Right kidney (tissue), 1 donor: ENCODE results near the gene LRRK1.

Experiments
- DNase-seq: peaks from one replicate; pipeline ENCODE4 v3.0.0-alpha.2; 2016

LRRK1 gene

GRCh38 chr15:100890051-100890720 is 29.0 kb upstream of the LRRK1 start:
- DNase-seq: no peak

- no peak for DNase-seq
These were observed 28.3 kb upstream of the LRRK1 start for GRCh38 chr15:100890850-100891249.

- DNase-seq: no peak
These were observed 27.7 kb upstream of the LRRK1 start for GRCh38 chr15:100891307-100892012.

- DNase-seq: no peak
These were observed 27.2 kb upstream of the LRRK1 start for GRCh38 chr15:100892013-100892355.

- DNase-seq: no peak
These were observed 25.7 kb upstream of the LRRK1 start for GRCh38 chr15:100893261-100893963.

- DNase-seq: no peak
These were observed 25.2 kb upstream of the LRRK1 start for GRCh38 chr15:100893964-100894295.

GRCh38 chr15:100895721-100896120 is 23.4 kb upstream of the LRRK1 start:
- DNase-seq: no peak

- DNase-seq: no peak
These were observed 21.7 kb upstream of the LRRK1 start for GRCh38 chr15:100897221-100898151.

GRCh38 chr15:100898152-100898490 is 21.0 kb upstream of the LRRK1 start:
- no peak for DNase-seq

- no peak for DNase-seq
These were observed 20.3 kb upstream of the LRRK1 start for GRCh38 chr15:100898661-100899462.

GRCh38 chr15:100899601-100900000 is 19.6 kb upstream of the LRRK1 start:
- no peak for DNase-seq

- DNase-seq: peak; percentile 32
These were observed 18.9 kb upstream of the LRRK1 start for GRCh38 chr15:100900136-100900794.

GRCh38 chr15:100900795-100901169 is 18.4 kb upstream of the LRRK1 start:
- DNase-seq: peak; percentile 39

- no peak for DNase-seq
These were observed 17.9 kb upstream of the LRRK1 start for GRCh38 chr15:100901296-100901695.

- DNase-seq: no peak
These were observed 17.3 kb upstream of the LRRK1 start for GRCh38 chr15:100901702-100902435.

- peak; percentile 79 for DNase-seq
These were observed 16.6 kb upstream of the LRRK1 start for GRCh38 chr15:100902436-100903167.

GRCh38 chr15:100903168-100903554 is 16.0 kb upstream of the LRRK1 start:
- no peak for DNase-seq

- no peak for DNase-seq
These were observed 13.3 kb upstream of the LRRK1 start for GRCh38 chr15:100905850-100906249.

GRCh38 chr15:100908466-100908865 is 10.7 kb upstream of the LRRK1 start:
- DNase-seq: no peak

- no peak for DNase-seq
These were observed 9.6 kb upstream of the LRRK1 start for GRCh38 chr15:100909565-100909964.
